ENCODE data around the gene ACYP2. TPM values are rescaled to one million over a fixed set of nuclear protein-coding genes. Genes with fewer than 3 reads are reported as not detected.

ACYP2 gene
- total RNA-seq, 4 donors from 2014 or later, result 15.6 to 25.1 (median 21.5) TPM

DNA sequence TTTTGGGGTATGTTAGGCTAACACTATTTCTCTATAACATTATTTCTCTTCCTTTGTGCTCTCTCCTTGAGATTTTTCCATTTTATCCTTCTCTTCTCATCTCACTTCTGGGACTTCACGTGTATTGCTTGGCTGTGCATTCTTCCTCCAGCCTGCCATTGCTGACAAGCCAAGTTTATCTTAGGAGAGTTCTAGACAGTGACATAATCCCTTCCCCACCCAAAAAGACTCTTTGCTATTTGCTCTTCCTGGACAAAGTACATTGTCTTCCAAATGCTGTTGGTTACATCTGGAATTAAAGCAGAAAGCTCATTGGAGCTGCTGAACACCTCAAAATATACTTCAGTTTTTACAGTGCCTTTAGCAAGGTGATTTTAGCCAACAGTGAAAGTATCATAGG, 131.7 kb downstream of the ACYP2 start:
- Histone ChIP-seq H3K9me3 (no peaks in the 10 kb centered on the region), H3K27ac (no peak overlapping the region), H3K4me1 (peaks cover 0 to under 1% (median 0%) of the 10 kb centered on the region in 4 donors), H3K36me3 (no peaks in the 10 kb centered on the region), H3K27me3 (no peaks in the 10 kb centered on the region), H3K4me3 (no peak overlapping the region)
- 42 to 44% methylated on average over 1 of the region's 1 CpG for WGBS, 2 donors
- DNase-seq (ENCODE audit: low spot score in 2 of 2), result no peak
- TF ChIP-seq CTCF (IDR thresholded peaks at IDR 0.05), result no peak
- no peak for TF ChIP-seq EP300 (IDR thresholded peaks at IDR 0.05)
- no peak for TF ChIP-seq POLR2A (IDR thresholded peaks at IDR 0.05)

- Histone ChIP-seq H3K4me3 (no peak overlapping the region), H3K36me3 (no peaks in the 10 kb centered on the region), H3K9me3 (no peaks in the 10 kb centered on the region), H3K27ac (no peak overlapping the region), H3K27me3 (no peaks in the 10 kb centered on the region), H3K4me1 (no peaks in the 10 kb centered on the region)
- no peak for TF ChIP-seq POLR2A (IDR thresholded peaks at IDR 0.05)
- no peak for TF ChIP-seq CTCF (IDR thresholded peaks at IDR 0.05)
- no peak for TF ChIP-seq EP300 (IDR thresholded peaks at IDR 0.05)
- DNase-seq (ENCODE audit: low spot score in 2 of 2), result no peak
Observed at GRCh38 chr2:54249629-54250028, 134.2 kb downstream of the ACYP2 start.

GRCh38 chr2:54254180-54254579, 138.8 kb downstream of the ACYP2 start:
- Histone ChIP-seq H3K27me3 (no peaks in the 10 kb centered on the region), H3K36me3 (peaks cover 0 to 8% (median 0%) of the 10 kb centered on the region in 3 donors), H3K27ac (no peak overlapping the region), H3K9me3 (peaks cover 0 to 4% (median 0%) of the 10 kb centered on the region in 4 donors), H3K4me1 (peaks cover 0 to 3% (median 0%) of the 10 kb centered on the region in 4 donors), H3K4me3 (no peak overlapping the region)
- no peak for DNase-seq (ENCODE audit: low spot score in 2 of 2)
- TF ChIP-seq POLR2A (IDR thresholded peaks at IDR 0.05) (no peak), EP300 (IDR thresholded peaks at IDR 0.05) (no peak), CTCF (IDR thresholded peaks at IDR 0.05) (no peak)

DNA sequence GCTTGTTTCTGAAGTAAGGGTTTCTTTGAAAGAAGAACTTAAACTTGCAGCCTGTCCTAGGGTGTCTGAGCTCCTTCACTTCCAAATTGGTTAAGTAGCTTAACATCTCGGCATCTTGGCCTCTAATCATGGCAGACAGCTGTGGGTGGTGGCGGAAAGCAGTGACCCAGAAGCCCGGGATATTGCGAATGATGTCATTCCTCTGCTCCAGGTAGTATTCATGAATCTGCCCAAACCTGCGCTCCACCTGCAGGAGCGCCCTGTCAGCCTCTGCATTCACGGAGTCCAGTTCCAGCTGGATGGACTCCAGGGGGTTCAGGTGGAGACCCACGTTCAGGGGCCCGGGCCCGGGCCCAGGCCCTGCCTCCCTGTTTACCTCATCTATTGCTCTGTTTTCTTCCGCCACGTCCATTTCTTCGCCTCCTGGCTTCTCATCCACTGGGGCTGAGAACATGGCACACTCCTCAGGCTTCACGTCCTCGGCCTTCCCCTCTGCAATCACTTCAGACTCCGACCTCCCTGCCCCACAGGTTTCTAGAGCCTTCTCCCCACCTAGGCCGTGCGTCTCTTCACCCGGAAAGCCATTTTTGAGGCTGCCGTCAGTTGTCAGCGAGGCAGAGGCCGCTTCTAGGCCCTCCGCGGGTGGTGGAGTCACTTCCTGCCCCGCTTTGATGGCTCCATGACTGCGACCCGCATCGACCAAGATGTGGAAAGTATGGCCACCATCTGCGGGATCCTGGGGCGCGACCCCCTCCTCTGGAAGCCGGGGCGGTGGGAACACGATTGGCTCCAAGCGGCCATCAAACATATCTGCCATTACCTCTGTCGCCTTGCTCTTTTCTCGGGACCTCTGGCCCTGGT, 140.0 kb downstream of the ACYP2 start:
- Histone ChIP-seq H3K27ac (no peak overlapping the region), H3K36me3 (peaks cover 0 to 8% (median 0%) of the 10 kb centered on the region in 3 donors), H3K9me3 (peaks cover 0 to 4% (median 0%) of the 10 kb centered on the region in 4 donors), H3K4me3 (no peak overlapping the region), H3K4me1 (peaks cover 0 to 3% (median 0%) of the 10 kb centered on the region in 4 donors), H3K27me3 (no peaks in the 10 kb centered on the region)
- WGBS, 2 donors, result 94 to 95% methylated on average over 37 of the region's 37 CpGs
- no peak for DNase-seq (ENCODE audit: low spot score in 2 of 2)
- TF ChIP-seq CTCF (IDR thresholded peaks at IDR 0.05) (no peak), POLR2A (IDR thresholded peaks at IDR 0.05) (no peak), EP300 (IDR thresholded peaks at IDR 0.05) (no peak)

DNA sequence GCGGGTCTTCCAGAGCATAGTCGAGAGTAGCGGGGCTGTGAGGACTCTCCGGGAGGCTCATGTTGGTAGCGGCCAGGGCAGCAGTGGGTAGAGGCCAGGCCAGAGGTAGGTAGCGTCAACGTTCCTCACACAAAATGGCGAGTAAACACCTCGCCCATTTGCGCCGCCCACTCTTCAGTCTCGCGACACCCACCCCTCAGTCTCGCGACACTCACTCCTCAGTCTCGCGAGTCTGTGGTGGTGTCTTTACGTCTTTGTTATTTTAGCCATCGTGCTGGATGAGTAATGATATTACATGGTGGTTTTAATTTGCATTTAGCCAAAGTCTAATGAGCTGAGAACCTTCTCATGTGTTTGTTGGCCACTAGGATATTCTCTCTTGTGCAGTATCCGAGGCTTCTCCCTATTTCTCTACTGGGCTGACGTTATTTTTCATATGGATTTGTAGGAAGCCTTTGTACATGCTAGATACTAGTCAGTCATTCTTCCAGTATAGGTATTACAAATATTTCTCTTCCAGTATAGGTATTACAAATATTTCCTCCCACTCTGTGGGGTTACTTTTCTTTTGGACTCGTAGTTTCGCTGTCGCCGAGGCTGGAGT, 140.8 kb downstream of the ACYP2 start, which contains the start of gene TSPYL6:
Gene TSPYL6 (minus strand): TSS at position 139 of the 604 bp plus-strand sequence. CDS start 78 bp downstream, at position 61.
- Histone ChIP-seq H3K27ac (no peak within 1 kb of the TSS), H3K36me3 (peaks cover 0 to 8% (median 0%) of the 10 kb centered on the region in 3 donors), H3K4me3 (no peak within 1 kb of the TSS), H3K27me3 (no peaks in the 10 kb centered on the region), H3K4me1 (peaks cover 0 to 3% (median 0%) of the 10 kb centered on the region in 4 donors), H3K9me3 (peaks cover 0 to 4% (median 0%) of the 10 kb centered on the region in 4 donors)
- TF ChIP-seq CTCF (IDR thresholded peaks at IDR 0.05) (no peak), POLR2A (IDR thresholded peaks at IDR 0.05) (no peak), EP300 (IDR thresholded peaks at IDR 0.05) (no peak)
- WGBS, 2 donors, result 97% methylated on average over 25 of the region's 25 CpGs
- DNase-seq (ENCODE audit: low spot score in 2 of 2), result no peak
